Type B pancreatic cell (in vitro differentiated cells): Measurements from ENCODE around the gene NDUFS2. TPM values are rescaled to one million over a fixed set of nuclear protein-coding genes. Genes with fewer than 3 reads are reported as not detected.
A peak's percentile ranks its signal among the peaks of the same experiment; 100 is the strongest.

Experiments
- DNase-seq: peaks from one replicate; pipeline ENCODE4 v3.0.0; 2021; ENCODE audit warnings: mixed read lengths; ENCODE audit not compliant: unreplicated experiment; ENCODE audit errors: extremely low spot score
- H3K27ac Mint-ChIP-seq: 2 replicates; pipeline ENCODE4 v1.8.0; 2021; ENCODE audit warnings: mild to moderate bottlenecking, mixed read lengths
- H3K27me3 Mint-ChIP-seq: 2 replicates; pipeline ENCODE4 v1.8.0; 2021; ENCODE audit warnings: mixed read lengths
- H3K36me3 Mint-ChIP-seq: 2 replicates; pipeline ENCODE4 v1.8.0; 2021; ENCODE audit warnings: mixed read lengths
- H3K4me1 Mint-ChIP-seq: one replicate; pipeline ENCODE4 v1.8.0; 2021; ENCODE audit warnings: mixed read lengths; ENCODE audit not compliant: unreplicated experiment
- H3K4me3 Mint-ChIP-seq: 2 replicates; pipeline ENCODE4 v1.8.0; 2021; ENCODE audit warnings: mild to moderate bottlenecking, mixed read lengths
- H3K9me3 Mint-ChIP-seq: 2 replicates; pipeline ENCODE4 v1.8.0; 2021; ENCODE audit warnings: mixed read lengths
- total RNA-seq: library from RNA; stranded (reverse); gene quantifications from 2 replicates; pipeline ENCODE4 v1.2.1, GENCODE V29; 2021; ENCODE audit warnings: low replicate concordance
- TF ChIP-seq, protein P1 (sequence below): fragments of 200-600 bp; sonication (generic); conservative IDR thresholded peaks from 2 replicates; pipeline ENCODE4 v1.5.0; 2021; ENCODE audit warnings: antibody characterized with exemption, mild to moderate bottlenecking

NDUFS2 gene
- total RNA-seq, 1 donor from 2014 or later = 93.1 TPM

DNA sequence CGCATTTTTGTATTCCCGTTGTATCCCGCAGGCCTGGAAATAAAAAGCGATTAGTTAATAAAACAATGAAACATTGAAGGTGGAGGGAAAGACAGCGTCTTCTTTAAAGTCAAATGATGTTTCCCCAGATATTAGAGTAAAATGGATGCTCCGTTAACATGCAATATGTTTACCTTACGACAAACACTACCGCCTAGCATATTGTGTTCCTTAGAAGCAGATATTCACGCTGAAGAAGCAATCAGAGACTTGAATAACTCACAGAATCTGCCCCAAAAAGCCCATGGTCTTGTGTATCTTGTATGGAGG, 24.3 kb upstream of the NDUFS2 start:
- TF ChIP-seq, protein P1, sequence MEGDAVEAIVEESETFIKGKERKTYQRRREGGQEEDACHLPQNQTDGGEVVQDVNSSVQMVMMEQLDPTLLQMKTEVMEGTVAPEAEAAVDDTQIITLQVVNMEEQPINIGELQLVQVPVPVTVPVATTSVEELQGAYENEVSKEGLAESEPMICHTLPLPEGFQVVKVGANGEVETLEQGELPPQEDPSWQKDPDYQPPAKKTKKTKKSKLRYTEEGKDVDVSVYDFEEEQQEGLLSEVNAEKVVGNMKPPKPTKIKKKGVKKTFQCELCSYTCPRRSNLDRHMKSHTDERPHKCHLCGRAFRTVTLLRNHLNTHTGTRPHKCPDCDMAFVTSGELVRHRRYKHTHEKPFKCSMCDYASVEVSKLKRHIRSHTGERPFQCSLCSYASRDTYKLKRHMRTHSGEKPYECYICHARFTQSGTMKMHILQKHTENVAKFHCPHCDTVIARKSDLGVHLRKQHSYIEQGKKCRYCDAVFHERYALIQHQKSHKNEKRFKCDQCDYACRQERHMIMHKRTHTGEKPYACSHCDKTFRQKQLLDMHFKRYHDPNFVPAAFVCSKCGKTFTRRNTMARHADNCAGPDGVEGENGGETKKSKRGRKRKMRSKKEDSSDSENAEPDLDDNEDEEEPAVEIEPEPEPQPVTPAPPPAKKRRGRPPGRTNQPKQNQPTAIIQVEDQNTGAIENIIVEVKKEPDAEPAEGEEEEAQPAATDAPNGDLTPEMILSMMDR = peak; percentile 6
- Mint-ChIP-seq H3K4me3 (peak overlapping the region; percentile 100), H3K36me3 (peaks cover 18% of the 10 kb centered on the region), H3K9me3 (no peaks in the 10 kb centered on the region), H3K27ac (peak overlapping the region; percentile 98), H3K27me3 (no peaks in the 10 kb centered on the region), H3K4me1 (peaks cover 26% of the 10 kb centered on the region)
- DNase-seq = no peak

DNA sequence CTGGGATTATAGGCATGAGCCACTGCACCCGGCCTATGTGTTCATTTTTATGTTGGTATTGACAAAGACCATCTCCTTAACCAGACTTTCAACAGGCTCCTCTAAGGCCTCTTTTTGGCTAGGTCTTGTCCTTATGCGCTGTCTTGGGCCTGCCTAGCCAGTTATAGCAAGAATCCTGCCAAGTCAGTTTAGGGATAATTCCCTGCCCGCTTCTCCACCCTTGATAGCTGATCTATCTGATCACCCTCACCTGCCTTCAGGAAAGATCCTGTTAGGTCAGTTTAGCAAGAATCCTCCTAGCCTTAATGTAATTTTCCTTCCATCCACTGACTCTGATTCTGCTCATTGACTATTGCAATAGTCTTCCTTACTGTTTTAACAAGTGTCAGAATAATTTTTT, 22.5 kb upstream of the NDUFS2 start:
- Mint-ChIP-seq H3K9me3 (no peaks in the 10 kb centered on the region), H3K4me3 (peak overlapping the region; percentile 75), H3K27me3 (no peaks in the 10 kb centered on the region), H3K27ac (peak overlapping the region; percentile 94), H3K4me1 (peaks cover 26% of the 10 kb centered on the region), H3K36me3 (peaks cover 7% of the 10 kb centered on the region)
- TF ChIP-seq, protein P1 = no peak
- DNase-seq = no peak

DNA sequence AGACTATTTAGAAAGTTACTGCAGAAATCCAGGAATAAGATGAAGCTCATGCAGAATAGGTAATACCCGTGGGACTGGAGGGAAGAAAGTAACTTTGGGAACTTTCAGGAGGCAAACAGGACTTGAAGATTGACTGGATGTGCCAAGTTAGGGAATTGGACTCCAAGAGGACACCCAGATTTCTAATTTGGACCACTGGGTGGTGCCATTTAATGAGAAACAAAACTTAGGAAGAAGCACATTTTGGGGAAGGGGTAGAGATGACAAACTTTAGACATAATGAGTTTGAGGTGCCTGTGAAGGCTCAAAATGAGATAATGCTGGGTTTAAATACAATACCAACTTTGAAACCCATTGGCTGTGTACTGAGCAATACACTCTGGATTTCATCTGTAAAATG, 21.5 kb upstream of the NDUFS2 start:
- TF ChIP-seq, protein P1 = peak; percentile 43
- Mint-ChIP-seq H3K27me3 (no peaks in the 10 kb centered on the region), H3K4me3 (no peak overlapping the region), H3K36me3 (peaks cover 3% of the 10 kb centered on the region), H3K4me1 (peaks cover 21% of the 10 kb centered on the region), H3K9me3 (no peaks in the 10 kb centered on the region), H3K27ac (peak overlapping the region; percentile 28)
- no peak for DNase-seq

- no peaks in the 10 kb centered on the region for H3K27me3 Mint-ChIP-seq
- H3K27ac Mint-ChIP-seq = no peak overlapping the region
- peaks cover 1% of the 10 kb centered on the region for H3K36me3 Mint-ChIP-seq
- H3K4me1 Mint-ChIP-seq = peaks cover 9% of the 10 kb centered on the region
- TF ChIP-seq, protein P1 = no peak
- no peaks in the 10 kb centered on the region for H3K9me3 Mint-ChIP-seq
- no peak for DNase-seq
- H3K4me3 Mint-ChIP-seq = no peak overlapping the region
Observed at GRCh38 chr1:161182214-161182613, 20.0 kb upstream of the NDUFS2 start.

GRCh38 chr1:161185282-161185682, 16.9 kb upstream of the NDUFS2 start:
- H3K9me3 Mint-ChIP-seq = no peaks in the 10 kb centered on the region
- DNase-seq = no peak
- H3K4me3 Mint-ChIP-seq = no peak overlapping the region
- H3K4me1 Mint-ChIP-seq = no peaks in the 10 kb centered on the region
- no peaks in the 10 kb centered on the region for H3K36me3 Mint-ChIP-seq
- no peak overlapping the region for H3K27ac Mint-ChIP-seq
- H3K27me3 Mint-ChIP-seq = no peaks in the 10 kb centered on the region
- TF ChIP-seq, protein P1 = no peak

- H3K4me1 Mint-ChIP-seq = no peaks in the 10 kb centered on the region
- no peak overlapping the region for H3K27ac Mint-ChIP-seq
- no peaks in the 10 kb centered on the region for H3K27me3 Mint-ChIP-seq
- no peak overlapping the region for H3K4me3 Mint-ChIP-seq
- no peaks in the 10 kb centered on the region for H3K36me3 Mint-ChIP-seq
- TF ChIP-seq, protein P1 = no peak
- no peak for DNase-seq
- no peaks in the 10 kb centered on the region for H3K9me3 Mint-ChIP-seq
Observed at GRCh38 chr1:161185732-161186311, 16.3 kb upstream of the NDUFS2 start.
